Measurements from ENCODE around the gene CRB1. TPM values are rescaled to one million over a fixed set of nuclear protein-coding genes. Genes with fewer than 3 reads are reported as not detected.

Gene CRB1
- total RNA-seq, 2 experiments from 2014 or later = not detected

- no peaks in the 10 kb centered on the region for H3K36me3 Mint-ChIP-seq
- no peaks in the 10 kb centered on the region for H3K4me1 Mint-ChIP-seq
- H3K27me3 Mint-ChIP-seq = no peaks in the 10 kb centered on the region
- H3K4me3 Mint-ChIP-seq = no peak overlapping the region
- DNase-seq = no peak
- H3K9me3 Mint-ChIP-seq = no peaks in the 10 kb centered on the region
- no peak overlapping the region for H3K27ac Mint-ChIP-seq
These were observed 258.8 kb downstream of the CRB1 start for GRCh38 chr1:197526736-197527371.

Other genes with a start within 250 kb of the CRB1 start
- gene F13B, start 201.0 kb upstream of the CRB1 start, total RNA-seq = not detected
- gene ASPM, start 121.6 kb upstream of the CRB1 start, total RNA-seq = 10 to 100 TPM; 30.2 to 31.4 TPM
- 1 to 10 TPM; 3.4 to 3.7 TPM for gene ZBTB41, start 67.0 kb upstream of the CRB1 start, total RNA-seq

All from activated naive CD8-positive, alpha-beta T cell treated with anti-CD3 and anti-CD28 coated beads for 36 hours (primary cell).